Activated T-cell treated with anti-CD3 and anti-CD28 coated beads for 48 hours (primary cell): Measurements from ENCODE around the gene PTGER3.
"Not testable (repeated sequence)": the region's sequence is repeated elsewhere in the genome, so short reads cannot be mapped to it uniquely, and the experiment has no call there.

ENCODE experiments used
- DNase-seq: peaks from one replicate; pipeline ENCODE4 v3.0.0-alpha.2; 2020; ENCODE audit warnings: low read depth

PTGER3 gene

DNA sequence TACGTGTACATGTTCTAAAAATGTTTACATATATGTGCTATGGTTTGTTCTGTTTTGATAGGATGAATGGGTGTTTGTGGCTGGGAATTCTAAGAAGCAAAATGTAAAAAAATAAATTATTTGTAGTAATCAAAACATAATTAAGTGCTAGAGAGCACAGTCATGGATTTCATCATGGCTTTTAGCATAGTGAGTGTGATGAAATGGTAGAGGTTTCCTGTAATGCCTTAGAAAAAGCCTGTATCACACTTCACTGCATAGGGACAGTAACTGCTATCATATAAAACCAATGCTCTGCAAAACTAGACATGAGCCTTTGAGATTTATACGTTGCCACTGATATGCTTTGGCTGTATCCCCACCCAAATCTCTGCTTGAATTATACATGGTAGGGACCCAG, 99.8 kb downstream of the PTGER3 start:
- no peak for DNase-seq

DNA sequence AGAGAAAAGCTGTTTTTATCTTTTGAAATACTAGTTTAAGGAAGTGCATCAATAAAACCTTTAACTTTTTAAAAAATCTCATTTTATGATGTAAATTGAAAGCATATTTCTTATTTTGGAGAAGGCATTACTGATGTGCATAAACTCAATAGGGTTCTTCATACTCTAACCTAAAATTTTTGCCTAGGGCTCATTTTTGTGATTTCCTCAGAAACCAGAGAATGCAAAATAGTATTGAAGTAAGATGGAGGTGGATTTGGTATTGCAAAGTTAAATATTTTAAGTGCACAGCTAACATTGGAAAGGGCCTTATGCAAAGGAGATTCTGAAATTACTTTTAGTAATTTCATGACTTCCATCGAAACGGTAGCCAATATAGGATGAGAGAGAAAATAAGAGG, 101.9 kb downstream of the PTGER3 start:
- no peak for DNase-seq

DNA sequence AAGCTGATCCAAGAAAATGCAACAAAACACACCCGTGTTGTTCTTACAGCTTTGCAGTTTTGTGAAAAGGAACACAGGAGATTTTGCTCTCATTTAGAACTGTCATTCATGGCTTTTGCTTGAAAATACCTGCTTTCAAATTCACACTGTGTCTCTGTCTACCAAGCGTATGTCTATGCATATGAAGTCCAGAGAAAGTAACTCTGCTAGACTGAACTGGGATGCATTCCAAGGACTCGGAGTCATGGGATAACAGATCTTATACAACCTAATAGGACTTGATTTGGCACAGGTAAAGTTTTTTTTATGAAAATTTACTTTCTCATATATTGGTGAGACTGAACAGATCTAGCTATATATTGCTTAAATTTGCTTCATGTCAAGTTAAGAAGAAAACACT, 102.4 kb downstream of the PTGER3 start:
- no peak for DNase-seq

DNA sequence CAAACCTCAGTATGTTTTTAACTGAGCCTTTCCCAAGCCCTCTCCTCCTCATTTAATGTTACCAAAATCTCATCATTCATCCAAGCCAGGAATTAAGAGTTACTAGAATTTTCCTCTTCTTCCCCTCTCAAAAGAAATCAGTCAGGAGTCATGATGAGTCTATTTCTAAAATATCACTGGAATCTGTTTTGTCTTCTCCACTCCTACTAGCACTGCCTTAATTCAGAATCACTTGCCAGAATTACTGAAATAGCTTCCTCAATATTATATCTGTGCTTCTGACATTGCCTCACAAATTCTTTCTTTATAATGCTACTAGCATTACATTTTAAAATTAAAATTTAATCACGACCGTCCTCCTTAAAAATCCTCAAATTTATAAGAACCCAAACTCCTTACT, 106.1 kb downstream of the PTGER3 start:
- DNase-seq, result no peak

DNA sequence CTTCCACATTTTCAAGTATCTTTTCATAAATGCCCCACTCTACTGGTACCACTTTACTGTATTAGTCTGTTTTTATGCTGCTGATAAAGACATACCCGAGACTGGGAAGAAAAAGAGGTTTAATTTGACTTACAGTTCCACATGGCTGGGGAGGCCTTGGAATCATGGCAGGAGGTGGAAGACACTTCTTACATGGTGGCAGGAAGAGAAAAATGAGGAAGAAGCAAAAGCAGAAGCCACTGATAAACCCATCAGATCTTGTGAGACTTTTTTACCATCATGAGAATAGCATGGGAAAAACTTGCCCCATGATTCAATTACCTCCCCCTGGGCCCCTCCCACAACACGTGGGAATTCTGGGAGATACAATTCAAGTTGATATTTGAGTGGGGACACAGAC, 107.2 kb downstream of the PTGER3 start:
- DNase-seq, result not testable (repeated sequence)

DNA sequence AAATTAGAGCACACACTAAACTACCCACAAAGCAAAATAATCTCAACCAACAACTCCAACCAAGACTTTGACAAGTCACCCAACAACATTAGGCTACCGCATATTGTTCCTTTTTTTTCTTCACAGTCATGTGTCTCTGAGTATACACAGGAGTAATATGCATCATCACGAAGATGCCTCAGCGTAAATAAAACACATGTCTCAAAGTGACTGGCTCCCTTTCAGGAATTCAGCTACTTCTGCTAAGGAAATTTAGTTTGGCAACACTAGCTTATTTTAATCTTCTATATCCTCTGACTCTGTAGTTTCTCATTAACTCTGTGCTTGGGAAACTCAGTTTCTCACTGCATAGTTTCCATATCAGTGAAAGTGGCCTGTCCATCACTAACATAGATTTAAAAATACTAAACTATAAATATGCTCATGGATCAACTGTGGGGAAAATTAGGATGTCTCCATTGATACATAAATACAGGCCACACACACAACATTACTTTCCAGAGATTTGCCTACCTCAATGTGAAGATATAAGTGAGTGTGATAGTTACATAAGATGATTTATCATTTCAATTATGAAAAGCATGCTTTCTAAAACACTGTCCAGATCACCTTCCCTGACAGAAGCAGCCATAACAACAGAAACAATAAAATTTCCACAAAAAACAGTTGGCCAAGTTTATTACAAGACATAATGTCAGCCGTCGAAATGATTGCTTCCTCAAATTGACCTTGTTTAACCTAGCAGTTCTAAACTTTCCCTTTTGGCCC, 113.2 kb downstream of the PTGER3 start:
- DNase-seq, result no peak

DNA sequence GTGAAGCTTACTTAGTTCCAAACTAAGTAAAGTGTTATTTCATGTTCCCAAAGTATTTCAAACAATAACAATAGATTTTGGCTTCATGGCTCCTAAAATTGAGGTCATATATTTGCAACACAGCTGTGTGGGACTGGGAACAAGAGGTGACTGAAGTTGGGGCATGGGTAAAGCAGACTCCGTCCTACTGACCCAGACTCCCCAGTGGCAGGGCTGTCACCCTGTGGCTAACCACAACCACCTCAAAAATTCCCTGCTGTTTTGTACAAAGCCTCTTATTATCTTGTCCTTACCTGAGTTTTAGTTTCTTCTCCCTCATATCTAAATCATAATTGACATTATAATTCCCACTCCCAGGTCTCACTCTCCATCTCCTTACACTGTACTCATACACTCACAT, 117.6 kb downstream of the PTGER3 start:
- no peak for DNase-seq

DNA sequence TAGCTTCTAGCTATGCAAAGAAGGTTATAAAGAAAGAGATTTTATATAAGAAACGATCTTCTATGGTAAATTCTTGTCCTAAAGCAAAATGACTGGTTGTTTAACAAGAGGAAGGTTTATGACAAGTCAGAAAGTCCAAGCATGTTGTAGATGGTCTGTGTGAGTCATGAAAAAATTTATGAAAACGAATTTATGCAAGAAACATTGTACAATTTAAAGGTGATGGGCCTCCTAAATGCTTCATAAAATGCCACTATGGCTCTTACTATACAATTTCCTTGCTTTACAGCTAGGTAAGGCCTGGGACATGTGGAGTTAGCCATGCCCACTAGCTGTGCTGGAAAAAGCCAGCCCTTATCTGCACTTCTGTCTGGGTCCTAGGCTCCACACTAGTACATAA, 125.4 kb downstream of the PTGER3 start:
- DNase-seq, result no peak
